GM19468 (cell line): ENCODE measurements around the gene CAT.
"Not testable (repeated sequence)": the region's sequence is repeated elsewhere in the genome, so short reads cannot be mapped to it uniquely, and the experiment has no call there.

Source experiments
- ATAC-seq: cut with Tn5 transposase; IDR thresholded peaks from one replicate; pipeline ENCODE4 v1.9.1; 2021; ENCODE audit warnings: mild to moderate bottlenecking, moderate library complexity, moderate number of reproducible peaks; ENCODE audit not compliant: unreplicated experiment; ENCODE audit errors: extremely low read depth

Gene CAT

DNA sequence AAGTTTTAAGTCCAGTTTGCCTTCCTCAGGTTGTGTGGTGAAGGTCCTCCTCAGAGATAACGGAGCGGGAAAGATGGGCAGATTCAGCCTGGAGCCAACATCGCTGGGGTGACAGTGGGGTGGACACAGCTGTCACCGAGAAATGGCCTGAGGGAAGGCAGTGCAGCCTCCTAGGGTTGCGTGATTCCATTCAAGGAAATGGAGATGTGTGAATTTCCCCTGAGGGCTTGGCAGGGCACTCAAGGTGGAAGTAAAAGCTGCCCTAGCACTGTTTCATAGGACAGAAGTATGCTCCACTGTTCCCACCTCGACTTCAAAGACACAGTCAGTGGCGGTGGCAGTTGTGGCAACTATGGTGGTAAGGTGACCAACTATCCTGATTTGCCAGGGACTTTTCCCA, 15.4 kb upstream of the CAT start:
- no peak for ATAC-seq

DNA sequence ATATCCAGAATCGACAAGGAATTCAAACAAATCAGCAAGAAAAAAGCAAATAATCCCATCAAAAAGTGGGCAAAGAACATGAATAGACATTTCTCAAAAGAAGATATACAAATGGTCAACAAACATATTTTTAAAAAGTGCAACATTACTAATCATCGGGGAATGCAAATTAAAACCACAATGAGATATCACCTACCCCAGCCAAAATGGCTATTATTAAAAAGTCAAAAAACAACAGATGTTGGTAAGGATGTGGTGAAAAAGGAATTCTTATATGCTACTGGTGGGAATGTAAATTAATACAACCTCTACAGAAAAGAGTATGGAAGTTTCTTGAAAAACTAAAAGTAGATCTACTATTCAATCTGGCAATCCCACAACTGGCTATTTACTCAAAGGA, 13.9 kb upstream of the CAT start:
- not testable (repeated sequence) for ATAC-seq

DNA sequence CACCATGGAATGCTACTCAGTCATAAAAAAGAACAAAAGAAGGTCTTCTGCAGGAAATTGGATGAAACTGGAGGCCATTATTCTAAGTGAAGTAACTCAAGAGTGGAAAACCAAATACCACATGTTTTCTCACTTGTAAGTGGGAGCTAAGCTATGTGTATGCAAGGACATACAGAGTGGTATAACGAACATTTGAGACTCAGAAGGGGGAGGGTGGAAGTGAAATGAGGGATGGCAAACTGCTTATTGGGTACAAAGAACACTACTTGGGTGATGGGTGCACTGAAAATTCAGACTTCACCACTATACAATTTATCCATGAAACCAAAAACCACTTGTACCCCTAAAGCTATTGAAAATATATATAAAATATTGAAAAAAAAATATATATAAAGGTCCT, 13.4 kb upstream of the CAT start:
- ATAC-seq = no peak

GRCh38 chr11:34425867-34426266, 12.9 kb upstream of the CAT start:
- no peak for ATAC-seq

GRCh38 chr11:34426766-34427185, 12.0 kb upstream of the CAT start:
- no peak for ATAC-seq

DNA sequence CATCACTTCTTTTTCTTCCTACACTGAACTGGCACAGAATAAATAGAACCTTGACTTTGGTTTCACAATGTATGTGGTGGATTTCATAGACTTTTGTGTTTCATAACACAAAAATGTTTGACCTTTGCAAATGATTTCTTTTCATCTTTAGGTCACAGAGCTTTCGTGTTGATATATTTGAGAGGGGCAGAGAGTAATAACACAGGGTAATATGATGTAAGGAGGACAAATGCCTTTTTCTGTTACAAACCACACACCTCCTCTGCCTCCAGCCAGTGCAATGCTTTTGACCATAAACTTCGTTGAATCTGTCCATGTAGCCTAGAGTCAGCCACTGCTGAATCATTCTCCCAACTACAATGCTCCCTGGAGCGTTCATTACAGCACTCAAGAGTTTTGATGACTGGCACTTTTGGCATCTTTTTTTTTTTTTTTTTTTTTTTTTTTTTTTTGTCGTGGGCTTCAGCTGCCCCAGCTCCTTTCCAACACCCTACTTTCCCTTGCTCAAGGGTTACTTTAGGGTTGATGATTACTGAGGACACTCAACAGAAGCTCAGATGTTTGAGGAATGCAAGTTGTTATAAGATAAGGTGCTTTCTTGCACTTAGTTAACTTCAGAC, 11.4 kb upstream of the CAT start:
- no peak for ATAC-seq

DNA sequence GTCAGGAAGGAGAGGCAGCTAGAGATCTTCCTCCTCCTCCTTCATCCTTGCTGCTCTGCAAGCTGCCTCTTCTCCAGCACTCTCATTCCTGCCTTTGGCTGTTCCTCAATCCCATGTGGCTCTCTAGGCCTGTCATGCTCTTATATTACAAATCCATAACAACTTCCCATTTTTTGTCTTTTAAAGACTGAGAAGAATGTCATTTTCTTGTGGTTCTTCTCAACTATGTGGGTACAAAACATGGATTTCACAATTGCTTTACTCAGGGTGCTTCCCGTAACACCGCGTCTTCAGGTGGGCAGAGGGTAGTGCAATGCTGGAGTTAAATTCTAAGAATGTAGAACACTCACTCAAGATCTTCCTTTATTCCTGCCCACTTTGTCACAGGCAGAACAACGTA, 6.8 kb upstream of the CAT start:
- no peak for ATAC-seq

- ATAC-seq = no peak
These were observed 5.9 kb upstream of the CAT start for GRCh38 chr11:34432822-34433221.

- no peak for ATAC-seq
These were observed 4.8 kb upstream of the CAT start for GRCh38 chr11:34433899-34434298.

- ATAC-seq = no peak
These were observed 1.3 kb upstream of the CAT start for GRCh38 chr11:34437224-34438125.

- no peak for ATAC-seq
These were observed 970 bp downstream of the CAT start for GRCh38 chr11:34439610-34440198.

DNA sequence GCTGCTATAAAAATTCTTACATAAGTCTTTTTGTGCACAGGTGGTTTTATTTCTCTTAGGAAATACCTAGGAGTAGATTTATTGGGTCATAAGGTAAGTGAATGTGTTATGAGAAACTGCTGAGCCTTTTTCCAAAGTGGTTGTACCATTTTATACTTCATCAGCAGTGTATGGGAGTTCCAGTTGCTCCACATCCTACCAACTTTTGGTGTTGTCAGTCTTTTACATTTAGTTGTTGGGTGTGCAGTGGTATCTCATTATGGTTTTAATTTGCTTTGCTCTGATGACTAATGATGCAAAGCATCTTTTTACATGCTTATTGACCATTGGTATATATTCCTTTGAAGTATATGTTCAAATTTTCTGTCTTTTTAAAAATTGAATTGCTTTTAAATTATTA, 3.1 kb downstream of the CAT start:
- no peak for ATAC-seq

- ATAC-seq = no peak
These were observed 4.4 kb downstream of the CAT start for GRCh38 chr11:34443136-34443535.

DNA sequence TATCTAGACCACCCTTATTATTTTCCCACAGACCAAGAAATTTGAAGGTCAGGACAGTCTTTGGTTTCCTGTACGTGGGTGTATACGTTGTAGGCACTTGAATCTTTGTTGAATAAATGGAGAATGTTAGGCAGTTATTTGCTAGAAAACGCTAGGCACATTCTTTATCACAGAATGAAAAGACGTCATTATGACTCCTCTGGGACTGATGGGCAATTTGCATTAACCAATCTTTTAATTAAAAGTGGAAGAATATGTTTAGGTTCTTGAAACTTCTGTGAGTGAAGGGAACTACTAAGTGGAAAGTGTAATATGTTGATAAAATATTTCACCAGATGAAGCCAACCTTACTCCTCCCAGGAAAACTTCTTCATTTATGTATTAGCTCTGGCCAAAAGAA, 5.7 kb downstream of the CAT start:
- ATAC-seq = no peak

- ATAC-seq = no peak
These were observed 7.2 kb downstream of the CAT start for GRCh38 chr11:34445956-34446355.

GRCh38 chr11:34446386-34446785, 7.7 kb downstream of the CAT start:
- ATAC-seq = no peak

DNA sequence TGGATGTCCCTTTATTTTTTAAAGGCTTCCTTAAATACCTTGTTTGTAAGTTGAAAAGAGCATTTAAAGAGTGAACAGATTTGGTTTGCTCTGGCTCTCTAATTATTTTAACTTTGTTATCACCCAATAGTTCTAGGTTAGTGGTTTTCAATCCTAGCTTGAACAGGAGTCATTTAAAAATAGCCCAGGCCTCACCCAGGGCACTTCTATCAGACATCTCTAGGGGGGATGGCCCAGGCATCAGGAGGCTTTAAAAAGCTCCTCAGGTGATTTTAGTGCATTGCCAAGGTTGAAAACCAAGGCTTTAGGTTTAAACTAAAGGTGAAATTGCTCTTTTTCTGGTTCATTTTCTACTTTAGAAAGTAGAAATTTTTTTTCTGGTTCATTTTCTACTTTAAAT, 8.3 kb downstream of the CAT start:
- ATAC-seq = no peak

DNA sequence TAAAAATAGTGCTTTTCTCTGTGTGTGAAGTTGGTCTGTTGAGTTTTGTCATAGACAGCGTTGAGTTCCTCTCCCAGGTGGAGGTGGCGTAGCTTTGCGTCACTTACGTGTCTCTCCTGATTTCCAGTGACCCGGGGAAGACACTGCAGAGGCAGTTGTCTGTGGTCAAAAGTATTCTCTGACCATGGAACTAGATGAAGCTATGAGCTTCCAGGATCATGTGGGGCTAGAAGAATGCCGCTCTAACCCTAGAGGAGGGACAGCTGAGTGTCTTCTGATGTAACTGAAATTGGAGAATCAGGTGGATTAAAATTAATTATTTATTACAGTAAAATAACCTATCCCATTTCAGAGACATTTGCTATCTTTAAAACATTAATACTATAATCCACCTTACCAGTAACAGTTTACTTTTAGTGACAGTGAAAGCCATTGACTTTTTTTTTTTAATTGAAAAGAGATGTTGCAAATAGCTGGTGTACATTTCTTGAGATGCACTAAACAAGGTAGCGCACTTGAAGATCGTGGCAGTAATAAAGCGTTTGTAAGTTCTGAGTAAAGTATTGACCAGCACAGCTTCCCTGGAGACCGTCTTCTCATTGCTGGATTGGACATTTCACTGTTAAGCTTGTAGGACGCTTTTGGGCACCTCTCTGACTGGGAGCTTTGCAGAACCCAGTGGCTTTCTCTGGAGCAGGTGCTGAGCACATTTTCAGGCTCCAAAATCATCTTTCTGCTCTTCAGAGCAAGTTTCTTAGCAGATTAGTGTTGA, 9.7 kb downstream of the CAT start:
- no peak for ATAC-seq

GRCh38 chr11:34449013-34449412, 10.3 kb downstream of the CAT start:
- ATAC-seq = no peak

- ATAC-seq = no peak
These were observed 12.3 kb downstream of the CAT start for GRCh38 chr11:34451053-34451452.
